NB4 (cell line): ENCODE data around the gene CRACDL.

Experiments
- CTCF ChIP-seq: IDR thresholded peaks from one replicate; pipeline ENCODE4 v1.5.1; 2012; ENCODE audit warnings: low read depth, low read length
- POLR2A ChIP-seq: IDR thresholded peaks from 2 replicates; pipeline ENCODE4 v1.6.1; 2011; ENCODE audit warnings: mild to moderate bottlenecking; ENCODE audit not compliant: insufficient read length; ENCODE audit errors: extremely low read depth

DNA sequence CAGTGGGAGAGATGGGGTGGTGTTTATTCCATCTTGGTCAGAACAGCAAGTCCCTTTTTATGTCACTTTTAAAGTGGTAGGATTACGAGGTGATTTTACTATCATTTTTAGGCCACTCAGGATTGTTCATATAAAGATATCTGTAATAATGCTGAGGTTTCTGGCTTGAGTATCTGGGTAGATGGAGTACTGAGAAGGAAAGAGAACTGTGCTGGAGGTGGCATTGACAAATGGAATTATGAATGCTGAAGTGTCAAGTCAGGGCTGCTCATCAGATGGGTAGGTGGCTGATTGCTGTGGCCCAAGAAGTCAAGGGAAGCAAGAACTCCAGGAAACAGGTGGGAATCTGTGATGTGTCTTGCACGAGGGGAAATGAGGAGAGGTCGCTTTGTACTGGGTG, 119.7 kb downstream of the CRACDL start:
- TF ChIP-seq POLR2A = no peak
- no peak for TF ChIP-seq CTCF
